ENCODE data around the gene B4GALT2.

Gene B4GALT2

DNA sequence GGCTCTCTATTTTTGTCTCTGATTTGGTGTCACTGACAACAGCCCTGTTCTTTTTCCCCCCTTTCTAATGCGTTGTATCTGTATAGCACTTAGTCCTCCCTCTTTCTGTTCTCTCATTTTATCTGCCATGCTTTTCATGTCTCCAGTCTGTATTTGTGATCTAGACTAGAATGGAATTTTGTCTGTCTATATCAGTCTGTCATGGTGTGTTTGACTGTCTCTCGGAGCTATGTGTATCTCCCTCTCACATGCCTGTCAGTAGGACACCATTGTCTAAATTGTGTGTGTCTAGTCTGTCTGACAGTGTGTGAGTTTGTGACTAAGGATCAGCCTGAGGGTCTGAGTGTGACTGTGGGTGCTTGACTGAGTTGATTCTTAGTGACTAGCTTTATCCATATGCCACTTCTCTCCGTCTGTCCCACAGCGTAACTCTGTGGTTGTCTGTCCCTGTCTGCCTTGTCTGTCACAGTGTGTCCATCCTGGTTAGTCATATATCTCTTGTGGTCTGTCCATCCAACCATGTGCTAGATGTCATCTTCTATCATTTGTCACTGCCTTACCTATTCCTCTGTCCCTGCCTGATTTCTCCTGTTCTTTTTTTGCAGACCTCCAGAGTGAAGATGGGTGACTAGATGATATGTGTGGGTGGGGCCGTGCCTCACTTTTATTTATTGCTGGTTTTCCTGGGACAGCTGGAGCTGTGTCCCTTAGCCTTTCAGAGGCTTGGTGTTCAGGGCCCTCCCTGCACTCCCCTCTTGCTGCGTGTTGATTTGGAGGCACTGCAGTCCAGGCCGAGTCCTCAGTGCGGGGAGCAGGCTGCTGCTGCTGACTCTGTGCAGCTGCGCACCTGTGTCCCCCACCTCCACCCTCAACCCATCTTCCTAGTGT, 1.4 kb upstream of the B4GALT2 start:
- H2BK5ac ChIP-seq (ENCODE audit: low read depth, low read length, poor library complexity, severe bottlenecking): no peak overlapping the region
- H3K23ac ChIP-seq (ENCODE audit: low read length in 2 of 2): no peak overlapping the region
- no peak overlapping the region for H3K27ac ChIP-seq (ENCODE audit: low read length, poor library complexity, severe bottlenecking)
- peaks cover 44 to 46% of the 10 kb centered on the region in 2 experiments for H3K36me3 ChIP-seq (ENCODE audit: control insufficient read depth in 1 of 2, insufficient read depth in 2 of 2, low read depth in 1 of 2, low read length in 2 of 2)
- H3K27me3 ChIP-seq (ENCODE audit: control insufficient read depth in 1 of 2, insufficient read depth in 1 of 2, low read length in 2 of 2): no peaks in the 10 kb centered on the region
- 87% methylated on average over 7 of the region's 9 CpGs for WGBS
- peaks cover 57% of the 10 kb centered on the region for H3K4me1 ChIP-seq (ENCODE audit: control insufficient read depth, insufficient read depth, low read depth, low read length)
- H3K14ac ChIP-seq (ENCODE audit: low read length in 2 of 2): no peak overlapping the region
- no peak overlapping the region for H4K8ac ChIP-seq (ENCODE audit: low read length)
- no peaks in the 10 kb centered on the region for H3K9me3 ChIP-seq (ENCODE audit: control insufficient read depth, low read length)
- H4K91ac ChIP-seq (ENCODE audit: low read length): no peak overlapping the region
- H2BK12ac ChIP-seq (ENCODE audit: low read length in 2 of 2): no peak overlapping the region
- H3K4me3 ChIP-seq (ENCODE audit: insufficient read depth in 1 of 2, low read depth in 1 of 2, low read length in 2 of 2): peak overlapping the region; percentile 15 to 16
- H3K9ac ChIP-seq (ENCODE audit: low read length): peak overlapping the region; percentile 34
- no peak overlapping the region for H3K18ac ChIP-seq (ENCODE audit: low read depth in 1 of 2, low read length in 2 of 2)
- H2AK5ac ChIP-seq (ENCODE audit: low read length, severe bottlenecking): no peak overlapping the region
- no peak for DNase-seq
- peaks cover 43% of the 10 kb centered on the region for H3K79me1 ChIP-seq (replicated peaks; ENCODE audit: low read length, poor library complexity, severe bottlenecking)
- no peak overlapping the region for H2BK120ac ChIP-seq (ENCODE audit: low read depth, low read length)
- H3K4me2 ChIP-seq (ENCODE audit: low read length, poor library complexity, severe bottlenecking): no peak overlapping the region
- no peak overlapping the region for H2BK15ac ChIP-seq (ENCODE audit: low read depth, poor library complexity, severe bottlenecking)
- H2AFZ ChIP-seq (ENCODE audit: low read depth, low read length): no peak overlapping the region
- H3K4ac ChIP-seq (ENCODE audit: low read depth in 1 of 2, low read length in 2 of 2): no peak overlapping the region

DNA sequence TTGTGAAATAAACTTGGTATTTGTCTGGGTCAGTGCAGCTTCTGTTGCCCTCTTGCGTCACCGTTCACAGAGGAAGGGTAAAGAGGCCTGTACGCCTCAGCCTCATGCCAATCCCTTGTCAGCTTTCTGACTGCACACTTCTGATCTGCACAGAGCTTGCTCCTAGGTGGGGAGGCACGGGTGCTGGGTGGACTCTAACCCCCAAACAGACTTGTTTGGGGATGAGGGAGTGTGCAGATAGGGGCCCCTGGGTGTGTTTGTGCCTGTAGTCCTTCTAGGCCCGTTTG, 803 bp upstream of the B4GALT2 start:
- Histone ChIP-seq H2AK5ac (ENCODE audit: low read length, severe bottlenecking) (no peak overlapping the region), H3K9ac (ENCODE audit: low read length) (peak overlapping the region; percentile 86), H4K91ac (ENCODE audit: low read length) (no peak overlapping the region), H4K8ac (ENCODE audit: low read length) (no peak overlapping the region), H3K27me3 (ENCODE audit: control insufficient read depth in 1 of 2, insufficient read depth in 1 of 2, low read length in 2 of 2) (no peaks in the 10 kb centered on the region), H3K18ac (ENCODE audit: low read depth in 1 of 2, low read length in 2 of 2) (no peak overlapping the region), H3K9me3 (ENCODE audit: control insufficient read depth, low read length) (no peaks in the 10 kb centered on the region), H3K79me1 (replicated peaks; ENCODE audit: low read length, poor library complexity, severe bottlenecking) (peaks cover 43% of the 10 kb centered on the region), H3K4ac (ENCODE audit: low read depth in 1 of 2, low read length in 2 of 2) (no peak overlapping the region), H2BK5ac (ENCODE audit: low read depth, low read length, poor library complexity, severe bottlenecking) (no peak overlapping the region), H3K4me1 (ENCODE audit: control insufficient read depth, insufficient read depth, low read depth, low read length) (peaks cover 57% of the 10 kb centered on the region), H3K14ac (ENCODE audit: low read length in 2 of 2) (no peak overlapping the region), H3K27ac (ENCODE audit: low read length, poor library complexity, severe bottlenecking) (no peak overlapping the region), H3K36me3 (ENCODE audit: control insufficient read depth in 1 of 2, insufficient read depth in 2 of 2, low read depth in 1 of 2, low read length in 2 of 2) (peaks cover 38 to 50% of the 10 kb centered on the region in 2 experiments), H2BK12ac (ENCODE audit: low read length in 2 of 2) (no peak overlapping the region), H2AFZ (ENCODE audit: low read depth, low read length) (no peak overlapping the region), H2BK120ac (ENCODE audit: low read depth, low read length) (no peak overlapping the region), H3K4me2 (ENCODE audit: low read length, poor library complexity, severe bottlenecking) (no peak overlapping the region), H2BK15ac (ENCODE audit: low read depth, poor library complexity, severe bottlenecking) (no peak overlapping the region), H3K23ac (ENCODE audit: low read length in 2 of 2) (no peak overlapping the region), H3K4me3 (ENCODE audit: insufficient read depth in 1 of 2, low read depth in 1 of 2, low read length in 2 of 2) (peak overlapping the region; percentile 15 to 81)
- DNase-seq: no peak
- 78% methylated on average over 5 of the region's 5 CpGs for WGBS

DNA sequence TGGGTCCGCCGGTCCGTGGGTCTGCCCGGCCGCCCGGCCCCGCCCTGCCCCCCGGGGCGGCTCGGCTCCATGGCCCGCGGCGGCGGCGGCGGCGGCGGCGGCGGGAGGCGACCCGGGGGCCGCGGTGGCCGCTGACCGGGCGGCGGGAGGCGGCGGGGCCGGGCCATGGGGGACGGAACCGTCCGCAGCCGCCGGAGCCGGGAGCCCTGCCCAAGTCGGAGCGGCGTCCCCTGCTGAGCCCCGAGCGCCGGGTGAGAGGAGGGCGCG, 184 bp downstream of the B4GALT2 start:
- peaks cover 55% of the 10 kb centered on the region for H3K4me1 ChIP-seq (ENCODE audit: control insufficient read depth, insufficient read depth, low read depth, low read length)
- H4K91ac ChIP-seq (ENCODE audit: low read length): no peak overlapping the region
- H3K4ac ChIP-seq (ENCODE audit: low read depth in 1 of 2, low read length in 2 of 2): peak overlapping the region in 1 of 2 experiments; percentile 52
- WGBS: 0% methylated on average over 5 of the region's 45 CpGs
- peaks cover 44% of the 10 kb centered on the region for H3K79me1 ChIP-seq (replicated peaks; ENCODE audit: low read length, poor library complexity, severe bottlenecking)
- H2AK5ac ChIP-seq (ENCODE audit: low read length, severe bottlenecking): no peak overlapping the region
- H2AFZ ChIP-seq (ENCODE audit: low read depth, low read length): no peak overlapping the region
- peak overlapping the region; percentile 85 for H3K9ac ChIP-seq (ENCODE audit: low read length)
- H2BK5ac ChIP-seq (ENCODE audit: low read depth, low read length, poor library complexity, severe bottlenecking): no peak overlapping the region
- peak overlapping the region; percentile 73 to 85 for H3K4me3 ChIP-seq (ENCODE audit: insufficient read depth in 1 of 2, low read depth in 1 of 2, low read length in 2 of 2)
- no peak overlapping the region for H4K8ac ChIP-seq (ENCODE audit: low read length)
- H3K4me2 ChIP-seq (ENCODE audit: low read length, poor library complexity, severe bottlenecking): peak overlapping the region; percentile 77
- H3K27ac ChIP-seq (ENCODE audit: low read length, poor library complexity, severe bottlenecking): no peak overlapping the region
- H2BK120ac ChIP-seq (ENCODE audit: low read depth, low read length): peak overlapping the region; percentile 71
- H2BK12ac ChIP-seq (ENCODE audit: low read length in 2 of 2): no peak overlapping the region
- no peaks in the 10 kb centered on the region for H3K9me3 ChIP-seq (ENCODE audit: control insufficient read depth, low read length)
- H3K18ac ChIP-seq (ENCODE audit: low read depth in 1 of 2, low read length in 2 of 2): no peak overlapping the region
- no peak overlapping the region for H3K14ac ChIP-seq (ENCODE audit: low read length in 2 of 2)
- H2BK15ac ChIP-seq (ENCODE audit: low read depth, poor library complexity, severe bottlenecking): no peak overlapping the region
- no peak for DNase-seq
- H3K23ac ChIP-seq (ENCODE audit: low read length in 2 of 2): no peak overlapping the region
- H3K27me3 ChIP-seq (ENCODE audit: control insufficient read depth in 1 of 2, insufficient read depth in 1 of 2, low read length in 2 of 2): no peaks in the 10 kb centered on the region
- H3K36me3 ChIP-seq (ENCODE audit: control insufficient read depth in 1 of 2, insufficient read depth in 2 of 2, low read depth in 1 of 2, low read length in 2 of 2): peaks cover 35 to 60% of the 10 kb centered on the region in 2 experiments

DNA sequence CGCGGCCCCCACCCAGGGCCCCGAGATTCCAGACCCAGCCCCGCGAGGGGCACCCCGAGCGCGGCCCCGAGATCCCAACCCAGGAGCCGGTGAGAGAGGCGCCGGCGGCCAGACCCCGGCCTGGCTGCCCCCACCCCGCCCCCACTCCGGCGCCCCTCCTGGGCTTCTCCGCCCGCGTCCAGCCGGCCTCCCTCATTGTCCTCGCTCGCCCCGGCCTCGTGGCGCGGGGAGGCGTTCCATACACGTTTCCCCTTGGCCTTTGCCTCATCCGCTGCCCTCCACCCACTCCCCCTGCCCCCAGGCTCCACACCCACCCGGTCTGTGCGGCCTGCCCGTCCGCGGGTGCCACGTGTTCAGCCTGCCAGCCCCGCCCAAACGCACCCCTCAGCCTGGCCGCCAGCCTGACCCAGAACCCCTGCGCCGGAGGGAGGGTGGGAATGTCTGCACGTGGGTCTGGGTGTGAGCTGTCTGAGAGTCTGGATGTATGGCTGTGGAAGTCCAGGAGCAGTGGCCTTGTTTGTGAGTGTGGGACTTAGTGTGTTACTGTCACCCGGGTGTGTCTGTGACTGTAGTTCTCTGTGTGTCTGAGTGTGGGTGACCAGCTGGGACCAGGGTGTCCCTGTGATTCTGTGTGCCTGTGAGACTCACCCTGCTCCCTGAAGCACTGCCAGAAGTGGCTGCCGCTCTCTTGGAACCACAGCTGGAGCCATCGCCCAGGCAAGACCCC, 681 bp downstream of the B4GALT2 start:
- Histone ChIP-seq H3K27ac (ENCODE audit: low read length, poor library complexity, severe bottlenecking) (no peak overlapping the region), H4K8ac (ENCODE audit: low read length) (no peak overlapping the region), H4K91ac (ENCODE audit: low read length) (peak overlapping the region; percentile 31), H2BK120ac (ENCODE audit: low read depth, low read length) (peak overlapping the region; percentile 71), H3K36me3 (ENCODE audit: control insufficient read depth in 1 of 2, insufficient read depth in 2 of 2, low read depth in 1 of 2, low read length in 2 of 2) (peaks cover 39 to 65% of the 10 kb centered on the region in 2 experiments), H3K9ac (ENCODE audit: low read length) (peak overlapping the region; percentile 85), H2AK5ac (ENCODE audit: low read length, severe bottlenecking) (no peak overlapping the region), H2AFZ (ENCODE audit: low read depth, low read length) (no peak overlapping the region), H3K9me3 (ENCODE audit: control insufficient read depth, low read length) (no peaks in the 10 kb centered on the region), H3K79me1 (replicated peaks; ENCODE audit: low read length, poor library complexity, severe bottlenecking) (peaks cover 49% of the 10 kb centered on the region), H3K4ac (ENCODE audit: low read depth in 1 of 2, low read length in 2 of 2) (peak overlapping the region in 1 of 2 experiments; percentile 71), H2BK15ac (ENCODE audit: low read depth, poor library complexity, severe bottlenecking) (no peak overlapping the region), H3K27me3 (ENCODE audit: control insufficient read depth in 1 of 2, insufficient read depth in 1 of 2, low read length in 2 of 2) (no peaks in the 10 kb centered on the region), H3K4me3 (ENCODE audit: insufficient read depth in 1 of 2, low read depth in 1 of 2, low read length in 2 of 2) (peak overlapping the region; percentile 73 to 85), H3K18ac (ENCODE audit: low read depth in 1 of 2, low read length in 2 of 2) (peak overlapping the region; percentile 48 to 86), H3K4me1 (ENCODE audit: control insufficient read depth, insufficient read depth, low read depth, low read length) (peaks cover 52% of the 10 kb centered on the region), H3K4me2 (ENCODE audit: low read length, poor library complexity, severe bottlenecking) (peak overlapping the region; percentile 77), H3K23ac (ENCODE audit: low read length in 2 of 2) (no peak overlapping the region), H2BK12ac (ENCODE audit: low read length in 2 of 2) (peak overlapping the region in 1 of 2 experiments; percentile 17), H3K14ac (ENCODE audit: low read length in 2 of 2) (peak overlapping the region in 1 of 2 experiments; percentile 86), H2BK5ac (ENCODE audit: low read depth, low read length, poor library complexity, severe bottlenecking) (no peak overlapping the region)
- peak; percentile 58 for DNase-seq
- 4% methylated on average over 45 of the region's 45 CpGs for WGBS

Data from mesenchymal stem cell (in vitro differentiated cells and primary cell).